Skeletal muscle cell (primary cell): ENCODE results near the gene C4orf36.
A peak's percentile ranks its signal among the peaks of the same experiment; 100 is the strongest.

ENCODE experiments used
- DNase-seq: peaks from one replicate; pipeline ENCODE4 v3.0.0-alpha.2; 2010; ENCODE audit warnings: low read depth
- H3K4me3 ChIP-seq: 2 replicates; pipeline ENCODE4 v1.5.1; 2011; ENCODE audit warnings: low read depth, mild to moderate bottlenecking, control low read depth, low read length, moderate library complexity

Gene C4orf36

DNA sequence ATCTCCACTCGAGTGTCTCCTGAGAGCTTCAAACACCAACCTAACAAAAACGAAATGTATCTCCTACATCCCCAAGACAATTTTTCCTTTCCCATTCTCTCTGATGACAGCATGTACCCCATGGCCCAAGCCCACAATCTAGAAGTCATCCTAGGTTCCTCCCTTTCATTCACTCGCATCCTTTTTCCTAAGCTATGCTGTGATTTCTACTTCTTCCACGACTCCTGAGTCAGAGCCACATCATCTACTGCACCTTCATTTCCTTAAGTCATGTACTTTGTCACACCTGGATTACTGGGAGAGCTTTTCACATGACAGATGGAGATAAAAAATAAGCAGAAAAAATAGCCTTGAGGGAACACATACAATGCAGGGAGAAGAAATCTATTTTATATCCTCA lies 20.1 kb downstream of the C4orf36 start:
- no peak overlapping the region for H3K4me3 ChIP-seq
- DNase-seq, result no peak

GRCh38 chr4:86870442-86871069 lies 21.7 kb downstream of the C4orf36 start:
- H3K4me3 ChIP-seq, result no peak overlapping the region
- no peak for DNase-seq

GRCh38 chr4:86857341-86858052 lies 34.7 kb downstream of the C4orf36 start:
- DNase-seq, result no peak
- H3K4me3 ChIP-seq, result no peak overlapping the region

GRCh38 chr4:86856896-86857295 lies 35.3 kb downstream of the C4orf36 start:
- DNase-seq, result no peak
- no peak overlapping the region for H3K4me3 ChIP-seq

DNA sequence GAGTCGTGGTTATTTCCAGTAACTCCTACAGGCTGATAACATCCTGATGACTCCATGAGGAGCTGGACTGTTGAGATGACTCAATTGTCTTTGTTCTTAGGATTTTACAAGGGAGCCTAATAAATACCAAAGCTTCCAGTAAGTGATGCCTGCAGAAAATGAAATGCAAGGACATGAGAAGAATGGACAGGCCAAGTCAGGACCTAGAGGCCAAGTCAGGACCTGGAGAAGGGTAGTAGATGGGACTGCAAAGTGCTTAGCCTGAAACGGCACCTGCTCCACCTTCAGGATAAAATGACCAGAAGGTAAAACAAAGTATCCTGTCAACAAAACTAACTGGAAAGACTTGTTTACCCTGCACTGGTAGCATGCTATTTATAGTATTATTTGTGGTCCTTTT lies 36.6 kb downstream of the C4orf36 start:
- no peak overlapping the region for H3K4me3 ChIP-seq
- DNase-seq, result no peak

DNA sequence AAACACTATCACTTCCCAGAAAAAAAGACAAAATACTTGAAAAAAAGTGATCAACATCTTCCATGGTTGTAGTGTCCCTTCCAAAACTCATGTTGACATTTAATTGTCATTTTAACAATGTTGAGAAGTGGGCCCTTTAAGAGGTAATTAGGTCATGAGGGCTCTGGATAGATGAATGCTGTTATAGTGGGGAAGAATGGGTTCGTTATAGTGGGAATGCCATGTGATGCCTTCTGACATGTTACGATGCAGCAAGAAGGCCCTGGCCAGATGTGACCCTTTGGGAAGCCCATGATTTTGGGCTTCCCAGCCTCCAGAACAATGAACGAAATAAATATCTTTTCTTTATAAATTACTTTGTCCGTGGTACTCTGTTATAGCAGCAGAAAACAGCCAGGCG lies 39.0 kb downstream of the C4orf36 start:
- DNase-seq, result no peak
- no peak overlapping the region for H3K4me3 ChIP-seq

- no peak within 1 kb of the TSS for H3K4me3 ChIP-seq
- DNase-seq, result no peak
These were observed 43.2 kb downstream of the C4orf36 start, which contains the start of gene SLC10A6 for GRCh38 chr4:86848732-86849619. Gene SLC10A6 (minus strand): TSS chr4:86849384. CDS start chr4:86849115, 269 bp downstream.

GRCh38 chr4:86848136-86848535 lies 44.1 kb downstream of the C4orf36 start:
- no peak for DNase-seq
- H3K4me3 ChIP-seq, result no peak overlapping the region

DNA sequence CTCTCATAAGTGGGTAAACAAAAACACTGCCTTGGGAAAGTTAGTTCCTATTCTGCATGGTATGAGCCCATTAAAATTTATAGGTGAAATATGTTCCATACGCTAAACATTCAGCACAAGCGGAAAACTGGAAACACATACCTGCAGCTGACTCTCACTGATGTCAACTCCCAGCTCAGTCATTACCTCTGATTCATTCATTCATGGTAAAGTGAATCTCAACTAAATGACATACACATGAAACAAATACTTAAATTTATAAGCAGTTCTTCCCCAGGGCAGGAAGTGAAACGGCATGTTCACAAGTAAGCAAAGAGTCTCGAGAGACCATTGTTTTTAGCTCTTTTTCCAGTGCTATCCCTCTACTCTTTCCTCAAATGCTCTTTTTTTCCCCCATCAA lies 44.7 kb downstream of the C4orf36 start:
- H3K4me3 ChIP-seq, result no peak overlapping the region
- no peak for DNase-seq

DNA sequence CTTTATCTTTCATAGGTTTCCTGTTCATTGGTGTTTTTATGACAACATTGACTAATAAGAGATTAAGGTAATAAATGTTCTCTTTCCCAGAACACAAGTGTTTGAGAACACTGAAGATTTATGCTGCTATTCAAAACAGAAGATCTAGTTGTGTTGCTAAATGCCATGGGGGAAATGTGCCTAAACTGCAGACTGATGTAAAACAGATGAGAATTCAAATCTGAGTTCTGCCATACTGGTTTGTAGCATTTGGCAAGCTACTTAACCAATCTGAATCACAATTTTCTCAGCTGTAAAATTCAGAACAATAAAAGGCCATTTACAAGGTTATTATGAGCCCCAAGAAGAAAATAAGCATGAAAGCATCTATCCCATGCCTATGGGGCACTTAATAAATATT lies 45.3 kb downstream of the C4orf36 start:
- H3K4me3 ChIP-seq, result no peak overlapping the region
- DNase-seq, result no peak

DNA sequence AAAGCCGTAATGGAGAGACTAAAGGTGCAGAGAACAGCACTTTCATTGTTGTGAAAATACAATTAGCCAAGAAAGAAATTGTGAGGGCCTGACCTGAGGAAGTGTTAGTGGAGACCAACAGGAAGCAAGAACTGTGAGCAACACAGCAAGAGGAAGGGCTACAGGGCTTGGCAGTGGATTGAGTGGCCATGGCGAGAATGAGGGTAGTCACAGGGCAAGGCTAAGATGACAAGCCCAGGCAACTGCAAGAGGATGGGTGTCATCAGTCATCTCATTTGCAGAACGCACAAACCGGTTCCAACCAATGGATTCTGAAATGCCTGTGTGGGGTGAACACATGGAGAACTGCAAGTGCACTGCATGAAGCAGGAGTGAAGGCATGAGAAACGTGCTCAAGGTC lies 46.6 kb downstream of the C4orf36 start:
- DNase-seq, result no peak
- no peak overlapping the region for H3K4me3 ChIP-seq

DNA sequence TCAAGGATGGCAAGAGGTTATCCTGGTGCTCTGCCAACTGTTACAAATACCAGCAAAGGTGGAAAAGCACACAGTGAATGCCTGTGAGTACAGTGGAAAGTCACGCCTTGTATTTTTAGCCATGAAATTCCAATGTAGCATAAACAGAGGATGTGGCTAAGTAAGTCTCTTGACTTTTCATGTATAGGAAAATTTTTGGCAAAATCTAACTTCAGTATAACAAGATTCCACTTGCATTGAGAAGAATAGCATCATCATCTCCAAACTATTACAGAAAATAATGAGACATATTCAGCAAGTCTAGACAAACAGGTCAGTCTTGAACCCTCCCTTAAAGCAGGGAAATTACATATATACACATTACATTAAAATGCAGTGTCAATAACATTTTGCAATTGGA lies 50.9 kb downstream of the C4orf36 start:
- no peak overlapping the region for H3K4me3 ChIP-seq
- DNase-seq, result no peak

DNA sequence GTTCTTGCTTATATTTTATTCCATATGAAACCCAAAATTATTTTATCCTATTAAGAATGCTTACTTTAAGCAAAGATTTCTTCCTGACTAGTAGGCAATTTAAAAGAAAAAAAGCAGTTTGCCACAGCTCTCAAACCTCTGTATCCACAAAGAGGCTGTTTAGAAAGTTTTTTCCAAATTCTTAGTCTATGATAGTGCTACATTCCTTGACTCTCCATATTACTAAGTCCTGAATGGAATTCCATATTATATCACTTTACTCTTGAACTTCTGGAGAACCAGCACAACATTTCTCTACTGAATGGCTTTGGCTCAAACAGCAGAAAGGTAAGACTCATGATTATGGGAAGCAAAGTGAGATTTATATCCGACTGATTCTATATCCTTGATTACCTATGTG lies 51.4 kb downstream of the C4orf36 start:
- no peak overlapping the region for H3K4me3 ChIP-seq
- DNase-seq, result no peak

GRCh38 chr4:86837691-86838503 lies 54.3 kb downstream of the C4orf36 start:
- no peak for DNase-seq
- H3K4me3 ChIP-seq, result no peak overlapping the region

GRCh38 chr4:86835677-86836076 lies 56.5 kb downstream of the C4orf36 start:
- DNase-seq, result no peak

GRCh38 chr4:86834901-86835300 lies 57.3 kb downstream of the C4orf36 start:
- H3K4me3 ChIP-seq, result no peak overlapping the region
- DNase-seq, result no peak

More at GRCh38 chr4:86835677-86836076, 56.5 kb downstream of the C4orf36 start:
- no peak overlapping the region for H3K4me3 ChIP-seq

DNA sequence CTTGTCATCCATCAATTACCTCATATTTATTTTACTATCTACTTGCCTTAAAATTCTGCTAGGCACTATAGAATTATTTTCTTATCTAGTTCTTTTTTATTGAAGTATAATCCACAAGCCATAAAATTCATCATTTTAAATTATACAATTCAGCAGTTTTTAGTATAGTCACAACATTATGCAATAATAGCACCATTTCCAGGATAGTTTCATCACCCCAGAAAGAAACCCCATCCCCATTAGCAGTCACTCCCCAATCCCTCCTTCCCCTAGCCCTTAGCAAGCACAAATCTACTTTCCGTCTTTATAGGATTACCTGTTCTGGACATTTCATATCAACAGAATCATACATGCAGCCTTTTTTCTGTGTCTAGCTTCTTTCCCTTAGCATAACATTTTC lies 58.6 kb downstream of the C4orf36 start:
- DNase-seq, result no peak
- H3K4me3 ChIP-seq, result no peak overlapping the region

DNA sequence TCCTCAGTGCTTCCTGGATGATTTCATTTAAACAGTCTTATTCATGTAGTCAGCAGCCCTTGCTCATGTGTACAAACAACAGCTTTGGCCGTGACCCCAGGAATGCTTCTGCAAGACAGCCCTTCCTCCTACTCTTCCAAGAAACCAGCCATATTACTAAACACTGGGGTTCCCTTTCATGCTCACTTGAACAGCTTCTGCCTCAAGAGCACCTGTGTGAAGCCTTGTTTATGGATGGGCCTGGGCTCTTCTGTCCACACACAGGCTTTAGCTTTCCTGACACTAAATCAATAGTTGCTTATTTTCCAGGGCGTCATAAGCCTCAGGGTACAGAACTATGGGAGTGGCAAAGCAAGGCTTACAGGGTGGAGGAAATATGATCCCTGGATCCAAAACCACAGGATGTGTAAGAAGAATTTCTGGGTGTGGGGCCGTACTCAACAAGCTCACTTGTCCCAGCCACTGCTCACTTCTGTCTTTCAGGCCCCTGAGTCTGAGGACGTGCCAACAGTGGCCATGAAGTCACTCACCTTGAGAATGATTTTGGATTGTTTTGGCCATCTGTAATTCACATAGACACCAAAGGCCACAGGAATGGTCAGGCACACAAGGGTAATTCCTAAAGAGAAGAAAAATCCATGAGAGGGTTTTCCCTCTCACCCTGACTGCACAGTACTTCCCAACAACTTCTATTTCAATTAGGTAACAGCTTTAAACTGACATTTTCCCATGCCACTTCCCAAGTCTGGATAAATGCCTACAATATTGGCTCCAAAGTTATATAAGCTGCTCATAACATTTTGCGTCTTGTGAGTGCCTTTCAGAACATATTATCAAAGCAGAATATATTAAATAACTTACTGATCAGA lies 60.7 kb downstream of the C4orf36 start:
- no peak overlapping the region for H3K4me3 ChIP-seq
- peak; percentile 73 for DNase-seq
